B cell (primary cell): ENCODE results near the gene TMEM156. TPM values are rescaled to one million over a fixed set of nuclear protein-coding genes. Genes with fewer than 3 reads are reported as not detected.
"Not testable (repeated sequence)": the region's sequence is repeated elsewhere in the genome, so short reads cannot be mapped to it uniquely, and the experiment has no call there.

ENCODE experiments used
- ATAC-seq: fragments of 200-7000 bp; cut with Tn5 transposase; one replicate; pipeline ENCODE4 v1.10.0; 2021; ENCODE audit warnings: low read depth, mild to moderate bottlenecking, moderate number of reproducible peaks, moderate library complexity
- CTCF ChIA-PET: fragments of 350-600 bp; sonication (Branson Sonifier 250); formaldehyde crosslinking; loops from one replicate; lab custom pipeline; 2021; ENCODE audit warnings: antibody characterized with exemption, inconsistent platforms; lab: Charles Lee
- POLR2A ChIA-PET: fragments of 350-600 bp; sonication (Branson Sonifier 250); formaldehyde crosslinking; loops from one replicate; lab custom pipeline; 2021; ENCODE audit warnings: antibody characterized with exemption; lab: Charles Lee
- DNase-seq: peaks from one replicate; pipeline ENCODE4 v3.0.0; 2013
- H2AFZ ChIP-seq: 2 replicates; pipeline ENCODE4 v1.6.1; 2012; ENCODE audit warnings: mild to moderate bottlenecking, low read depth, low read length; ENCODE audit not compliant: insufficient read depth, poor library complexity, severe bottlenecking
- H3K27ac ChIP-seq, 2 donors: 1 replicate in 1 of 2; 2 replicates in 1 of 2; pipeline ENCODE4 v1.5.1; 2012 to 2013; ENCODE audit warnings: low read length in 2 of 2, mild to moderate bottlenecking in 2 of 2, moderate library complexity in 1 of 2
- H3K27me3 ChIP-seq, 4 experiments: fragments of 200-600 bp in 1 of 4; sonication (generic) in 1 of 4; replicated peaks in 1 of 4; 1 replicate in 2 of 4; 2 replicates in 2 of 4; pipeline versions ENCODE4 v1.6.1 to v1.7.0; 2013 to 2016; ENCODE audit warnings: low read length in 3 of 4, mild to moderate bottlenecking in 2 of 4, mixed read lengths in 1 of 4, moderate library complexity in 1 of 4; ENCODE audit not compliant: insufficient read depth in 4 of 4, control insufficient read depth in 3 of 4; ENCODE audit errors: control extremely low read depth in 1 of 4
- H3K36me3 ChIP-seq, 2 experiments: replicated peaks in 1 of 2; 1 replicate in 1 of 2; 2 replicates in 1 of 2; pipeline versions ENCODE4 v1.6.1 to v1.7.1; 2013; ENCODE audit warnings: low read length in 1 of 2; ENCODE audit not compliant: insufficient read depth in 2 of 2, control insufficient read depth in 1 of 2; ENCODE audit errors: control extremely low read depth in 1 of 2, extremely low read depth in 1 of 2
- H3K4me1 ChIP-seq, 2 donors: fragments of 200-600 bp in 1 of 2; sonication (generic) in 1 of 2; 1 replicate in 1 of 2; 2 replicates in 1 of 2; pipeline versions ENCODE4 v1.5.1 to v1.6.1; 2013 to 2017; ENCODE audit warnings: low read length in 2 of 2; ENCODE audit not compliant: control insufficient read depth in 2 of 2, insufficient read depth in 2 of 2
- H3K4me2 ChIP-seq: replicated peaks from 2 replicates; pipeline ENCODE3; 2012; ENCODE audit warnings: mild to moderate bottlenecking, low read depth, low read length; ENCODE audit not compliant: poor library complexity, severe bottlenecking
- H3K4me3 ChIP-seq, 5 experiments: fragments of 200-600 bp in 1 of 5; sonication (generic) in 1 of 5; 1 replicate in 3 of 5; 2 replicates in 2 of 5; pipeline versions ENCODE4 v1.5.1 to v1.7.0; 2011 to 2016; ENCODE audit warnings: low read length in 4 of 5, mild to moderate bottlenecking in 4 of 5, low read depth in 2 of 5, control low read depth in 1 of 5, moderate library complexity in 1 of 5; ENCODE audit not compliant: insufficient read depth in 1 of 5; ENCODE audit errors: control extremely low read depth in 1 of 5, extremely low read depth in 1 of 5
- H3K79me2 ChIP-seq: fragments of 200-600 bp; sonication (generic); one replicate; pipeline ENCODE4 v1.6.0; 2016; ENCODE audit warnings: low read length; ENCODE audit not compliant: control insufficient read depth, insufficient read depth
- H3K9ac ChIP-seq: fragments of 200-600 bp; sonication (generic); 2 replicates; pipeline ENCODE4 v1.6.1; 2017; ENCODE audit warnings: mild to moderate bottlenecking, low read length, moderate library complexity
- H3K9me3 ChIP-seq, 3 donors: one replicate each; pipeline versions ENCODE4 v1.6.1 to v1.7.1; 2013; ENCODE audit warnings: low read length in 2 of 3; ENCODE audit not compliant: control insufficient read depth in 2 of 3, insufficient read depth in 1 of 3; ENCODE audit errors: control extremely low read depth in 1 of 3
- H4K20me1 ChIP-seq: 2 replicates; pipeline ENCODE4 v1.6.0; 2012; ENCODE audit warnings: mild to moderate bottlenecking, low read length; ENCODE audit not compliant: insufficient read depth, control insufficient read depth, poor library complexity, severe bottlenecking
- H3K27ac Mint-ChIP-seq: one replicate; pipeline ENCODE4 v1.8.0; 2021; ENCODE audit warnings: mixed read lengths
- H3K27me3 Mint-ChIP-seq: one replicate; pipeline ENCODE4 v1.8.0; 2021; ENCODE audit warnings: mixed read lengths
- H3K4me1 Mint-ChIP-seq: one replicate; pipeline ENCODE4 v1.8.0; 2021; ENCODE audit warnings: mixed read lengths
- H3K4me3 Mint-ChIP-seq: one replicate; pipeline ENCODE4 v1.8.0; 2021; ENCODE audit warnings: mixed read lengths
- H3K9me3 Mint-ChIP-seq: one replicate; pipeline ENCODE4 v1.8.0; 2022; ENCODE audit warnings: mixed read lengths; ENCODE audit not compliant: insufficient read depth
- EZH2 ChIP-seq: IDR thresholded peaks from 2 replicates; pipeline ENCODE4 v1.6.1; 2012; ENCODE audit warnings: borderline replicate concordance, low read depth, mild to moderate bottlenecking, moderate library complexity, low read length; ENCODE audit not compliant: insufficient read depth, poor library complexity, severe bottlenecking
- WGBS: methylation state at CpG from one replicate; pipeline ENCODE4 v1.1.5; 2013; ENCODE audit warnings: missing lambda C conversion rate; ENCODE audit not compliant: insufficient coverage; 5-methylcytosine and 5-hydroxymethylcytosine counted together
- intact Hi-C: fragments of 100-400 bp; cut with micrococcal nuclease; formaldehyde crosslinking; loops from one replicate; pipeline ENCODE4 v1.10.0; 2022
- polyA plus RNA-seq: library from polyadenylated mRNA; depleted of rRNA; stranded (reverse); fragments of >200 nt; gene quantifications from 2 replicates; pipeline ENCODE4 v1.2.3, GENCODE V29; 2012
- total RNA-seq, 2 donors: library from RNA; stranded (reverse); fragments of 120-200 nt in 1 of 2; gene quantifications; 1 replicate in 1 of 2; 2 replicates in 1 of 2; pipeline versions ENCODE4 v1.2.3 to v1.2.4, GENCODE V29; 2013 to 2022
- TF ChIP-seq, protein P1 (sequence below): fragments of 200-600 bp; IDR thresholded peaks from one replicate; pipeline ENCODE4 v1.8.0; 2022; ENCODE audit warnings: antibody characterized with exemption, mild to moderate bottlenecking

The TMEM156 gene
- total and polyA plus RNA-seq, 2 donors (not counting 1 experiment from before 2014, with no cell fraction given), result 58.4 to 59.9 TPM

DNA sequence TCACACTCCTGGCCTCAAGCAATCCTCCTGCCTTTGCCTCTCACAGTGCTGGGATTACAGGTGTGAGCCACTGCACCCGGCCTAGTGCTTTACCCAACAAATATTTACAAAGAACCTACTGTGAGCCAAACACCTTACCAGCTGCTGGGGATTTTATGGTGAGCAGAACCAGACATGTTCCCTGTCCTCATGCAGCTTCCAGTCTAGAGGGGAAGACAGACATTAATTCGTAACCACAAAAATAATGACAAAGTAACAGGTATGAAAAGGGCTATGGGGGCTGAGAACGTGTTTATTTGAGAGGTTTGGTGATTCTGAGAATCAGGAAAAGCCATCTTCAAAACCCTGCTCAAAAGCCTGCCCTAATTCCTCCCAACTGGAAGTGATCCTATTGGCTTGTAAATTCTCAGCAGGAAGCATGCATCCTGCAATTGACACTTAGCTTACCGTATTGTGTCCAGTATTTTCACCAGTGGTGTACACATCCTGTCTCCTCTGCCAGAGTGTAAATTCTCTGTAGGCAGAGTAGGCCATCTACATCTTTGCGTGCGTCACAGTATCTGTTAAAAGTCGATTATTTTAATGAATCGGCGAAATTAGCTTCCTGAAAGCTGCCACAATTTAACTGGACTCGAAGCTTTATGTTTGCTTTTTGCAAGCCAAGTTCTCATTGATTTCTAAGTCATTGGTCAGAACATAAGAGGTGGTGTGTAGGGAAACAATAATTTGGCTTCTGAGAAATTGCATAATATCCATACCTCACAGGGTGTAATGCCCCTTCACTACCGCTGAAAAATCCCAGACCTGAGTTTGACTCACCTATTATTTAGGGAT is 67.0 kb downstream of the TMEM156 start:
- Histone ChIP-seq H4K20me1 (no peaks in the 10 kb centered on the region), H3K27me3 (no peaks in the 10 kb centered on the region), H3K4me1 (peaks cover 0 to 6% of the 10 kb centered on the region in 2 donors), H3K9ac (no peak overlapping the region), H2AFZ (no peak overlapping the region), H3K4me2 (no peak overlapping the region), H3K27ac (peak overlapping the region in 1 of 2 donors; percentile 51), H3K36me3 (peaks cover 4 to 51% of the 10 kb centered on the region in 2 experiments), H3K79me2 (no peaks in the 10 kb centered on the region), H3K4me3 (no peak overlapping the region), H3K9me3 (peaks cover 4 to 9% (median 8%) of the 10 kb centered on the region in 3 donors)
- H3K27ac Mint-ChIP-seq, result no peak overlapping the region
- peaks cover 16% of the 10 kb centered on the region for H3K4me1 Mint-ChIP-seq
- no peak for TF ChIP-seq EZH2
- TF ChIP-seq, protein P1, sequence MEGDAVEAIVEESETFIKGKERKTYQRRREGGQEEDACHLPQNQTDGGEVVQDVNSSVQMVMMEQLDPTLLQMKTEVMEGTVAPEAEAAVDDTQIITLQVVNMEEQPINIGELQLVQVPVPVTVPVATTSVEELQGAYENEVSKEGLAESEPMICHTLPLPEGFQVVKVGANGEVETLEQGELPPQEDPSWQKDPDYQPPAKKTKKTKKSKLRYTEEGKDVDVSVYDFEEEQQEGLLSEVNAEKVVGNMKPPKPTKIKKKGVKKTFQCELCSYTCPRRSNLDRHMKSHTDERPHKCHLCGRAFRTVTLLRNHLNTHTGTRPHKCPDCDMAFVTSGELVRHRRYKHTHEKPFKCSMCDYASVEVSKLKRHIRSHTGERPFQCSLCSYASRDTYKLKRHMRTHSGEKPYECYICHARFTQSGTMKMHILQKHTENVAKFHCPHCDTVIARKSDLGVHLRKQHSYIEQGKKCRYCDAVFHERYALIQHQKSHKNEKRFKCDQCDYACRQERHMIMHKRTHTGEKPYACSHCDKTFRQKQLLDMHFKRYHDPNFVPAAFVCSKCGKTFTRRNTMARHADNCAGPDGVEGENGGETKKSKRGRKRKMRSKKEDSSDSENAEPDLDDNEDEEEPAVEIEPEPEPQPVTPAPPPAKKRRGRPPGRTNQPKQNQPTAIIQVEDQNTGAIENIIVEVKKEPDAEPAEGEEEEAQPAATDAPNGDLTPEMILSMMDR, result no peak
- H3K9me3 Mint-ChIP-seq, result peaks cover 2% of the 10 kb centered on the region
- ATAC-seq (no peak), DNase-seq (no peak)
- intact Hi-C loops, result no loop called here
- H3K4me3 Mint-ChIP-seq, result no peak overlapping the region
- H3K27me3 Mint-ChIP-seq, result no peaks in the 10 kb centered on the region
- POLR2A ChIA-PET, result no interaction called here
- WGBS, result 96% methylated on average over 7 of the region's 11 CpGs
- CTCF ChIA-PET, result interaction anchor here (0.6 kb wide), 1 partner anchor 62 kb away, joined by 3 read pairs; no protein-coding TSS in a partner anchor

DNA sequence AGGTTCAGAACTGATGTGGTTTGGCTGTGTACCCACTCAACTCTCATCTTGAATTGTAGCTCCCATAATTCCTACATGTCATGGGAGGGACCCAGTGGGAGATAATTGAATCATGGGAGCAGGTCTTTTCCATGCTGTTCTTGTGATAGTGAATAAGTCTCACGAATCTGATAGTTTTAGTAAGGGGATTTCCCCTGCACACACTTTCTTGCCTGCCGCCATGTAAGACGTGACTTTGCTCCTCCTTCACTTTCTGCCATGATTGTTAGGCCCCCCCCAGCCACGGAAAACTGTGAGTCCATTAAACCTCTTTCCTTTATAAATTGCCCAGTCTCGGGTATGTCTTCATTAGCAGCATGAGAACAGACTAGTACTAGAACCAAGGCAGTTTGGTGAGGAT is 73.0 kb downstream of the TMEM156 start:
- H2AFZ ChIP-seq, DNase-seq, POLR2A ChIA-PET, H3K4me3 Mint-ChIP-seq, H3K4me1 Mint-ChIP-seq, ATAC-seq, H3K27me3 ChIP-seq, H3K4me2 ChIP-seq, H3K36me3 ChIP-seq, intact Hi-C loops, H4K20me1 ChIP-seq, H3K27ac ChIP-seq, H3K27me3 Mint-ChIP-seq, H3K9ac ChIP-seq, H3K27ac Mint-ChIP-seq, H3K9me3 ChIP-seq, H3K4me3 ChIP-seq, H3K4me1 ChIP-seq, H3K79me2 ChIP-seq, H3K9me3 Mint-ChIP-seq: not testable (repeated sequence)
- CTCF ChIA-PET, result interaction anchor here (1.5 kb wide), 1 partner anchor 57 kb away, joined by 4 read pairs; no protein-coding TSS in a partner anchor
- WGBS, result 90% methylated on average over 2 of the region's 5 CpGs
